PC-3 (cell line): ENCODE data around the gene SMYD3.

Experiments used
- CTCF ChIP-seq: fragments of 300-600 bp; sonication (generic); conservative IDR thresholded peaks from 2 replicates; pipeline ENCODE4 v1.5.1; 2017; ENCODE audit warnings: antibody characterized with exemption, low read depth, mild to moderate bottlenecking, low read length
- EZH2 ChIP-seq: fragments of 300-600 bp; sonication (generic); IDR thresholded peaks from one replicate; pipeline ENCODE4 v1.6.1; 2017; ENCODE audit warnings: antibody characterized with exemption, mild to moderate bottlenecking, low read length; ENCODE audit not compliant: unreplicated experiment

DNA sequence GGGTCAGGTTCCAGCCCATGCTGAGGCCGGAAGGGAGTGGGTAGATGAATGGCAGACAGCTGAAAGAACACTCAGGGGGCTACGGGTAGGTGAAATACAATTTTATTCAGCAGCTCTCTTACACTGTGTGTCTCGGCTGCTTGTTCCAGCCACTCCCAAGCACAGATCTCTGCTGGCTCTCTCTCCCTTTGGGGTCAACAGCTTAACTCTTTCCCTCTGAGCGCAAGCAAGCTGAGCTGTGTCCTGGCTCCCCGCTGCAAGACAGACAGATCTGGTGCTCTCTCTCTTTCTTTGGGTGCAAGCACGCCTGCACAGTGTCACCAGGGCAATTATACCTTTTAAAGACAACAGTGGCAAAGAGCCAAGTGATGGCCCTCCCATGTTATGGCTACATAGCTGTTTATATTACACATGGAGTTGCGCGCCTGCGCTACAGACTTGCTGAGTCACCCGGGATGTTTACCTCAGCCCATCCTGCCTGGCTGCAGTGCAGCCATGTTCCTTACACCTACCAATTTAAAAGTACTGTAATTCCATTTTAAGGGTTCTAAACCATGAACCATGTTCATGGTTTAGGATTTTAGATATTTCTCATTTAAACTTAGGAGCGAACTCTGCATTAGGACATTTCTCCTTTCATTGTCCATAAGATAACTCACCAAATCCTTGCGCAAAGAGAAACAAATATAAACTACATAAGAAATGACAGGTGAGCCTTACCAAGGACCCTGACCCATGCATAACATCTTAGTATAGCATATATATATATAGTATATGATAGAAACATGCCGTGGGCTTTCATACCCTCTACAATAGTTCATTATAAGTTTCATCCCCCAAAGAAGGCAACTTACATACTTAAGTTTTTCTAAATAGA lies 396.5 kb downstream of the SMYD3 start:
- TF ChIP-seq CTCF (no peak), EZH2 (no peak)
